Heart left ventricle (tissue), 13 donors: ENCODE data around the gene FNTB.

ENCODE experiments used
- POLR2A ChIP-seq, 2 donors: fragments of 450-650 bp; IDR thresholded peaks; one replicate each; pipeline ENCODE4 v1.6.1; 2017; ENCODE audit warnings: antibody characterized with exemption in 2 of 2, mild to moderate bottlenecking in 2 of 2, moderate library complexity in 2 of 2
- TF ChIP-seq, protein P1 (sequence below), 12 donors: fragments of 200-600 bp; sonication (generic) in 4 of 12; IDR thresholded peaks; one replicate each; pipeline versions ENCODE4 v1.5.0 to v1.8.0; 2018 to 2022; ENCODE audit warnings: antibody characterized with exemption in 12 of 12, mild to moderate bottlenecking in 5 of 12
- donor health status: ischemic (EF 13 %, LVEDD 7.1; RV severe dilation, severe dysfunction).
- donor health status: DM: no; HTN: yes; CAD: no.
- donor health status: DM: no; HTN: no; CAD: no.
- donor health status: ischemic (EF 25% LVEDD 6.9; RV normal size, moderate dysfunction).
- donor health status: ischemic (EF 25% LVEDD 5.7; RV mildly dilated, moderate dysfunction).
- donor health status: ischemic (EF 35%, LVEDD 5.7; RV mildly dilated, moderate dysfunction).
- donor health status: nonischemic (EF 11% LVEDD 7.7; RV severe dilation, severe dysfunction).
- donor health status: DM: yes; HTN: yes; CAD: no.
- donor health status: PGD.
- donor health status: ischemic (EF 29% LVEDD 5.4; RV normal size, mild dysfunction).
- donor health status: nonischemic (EF 23%, LVEDD 6.1; RV moderate dilation, normal function).

DNA sequence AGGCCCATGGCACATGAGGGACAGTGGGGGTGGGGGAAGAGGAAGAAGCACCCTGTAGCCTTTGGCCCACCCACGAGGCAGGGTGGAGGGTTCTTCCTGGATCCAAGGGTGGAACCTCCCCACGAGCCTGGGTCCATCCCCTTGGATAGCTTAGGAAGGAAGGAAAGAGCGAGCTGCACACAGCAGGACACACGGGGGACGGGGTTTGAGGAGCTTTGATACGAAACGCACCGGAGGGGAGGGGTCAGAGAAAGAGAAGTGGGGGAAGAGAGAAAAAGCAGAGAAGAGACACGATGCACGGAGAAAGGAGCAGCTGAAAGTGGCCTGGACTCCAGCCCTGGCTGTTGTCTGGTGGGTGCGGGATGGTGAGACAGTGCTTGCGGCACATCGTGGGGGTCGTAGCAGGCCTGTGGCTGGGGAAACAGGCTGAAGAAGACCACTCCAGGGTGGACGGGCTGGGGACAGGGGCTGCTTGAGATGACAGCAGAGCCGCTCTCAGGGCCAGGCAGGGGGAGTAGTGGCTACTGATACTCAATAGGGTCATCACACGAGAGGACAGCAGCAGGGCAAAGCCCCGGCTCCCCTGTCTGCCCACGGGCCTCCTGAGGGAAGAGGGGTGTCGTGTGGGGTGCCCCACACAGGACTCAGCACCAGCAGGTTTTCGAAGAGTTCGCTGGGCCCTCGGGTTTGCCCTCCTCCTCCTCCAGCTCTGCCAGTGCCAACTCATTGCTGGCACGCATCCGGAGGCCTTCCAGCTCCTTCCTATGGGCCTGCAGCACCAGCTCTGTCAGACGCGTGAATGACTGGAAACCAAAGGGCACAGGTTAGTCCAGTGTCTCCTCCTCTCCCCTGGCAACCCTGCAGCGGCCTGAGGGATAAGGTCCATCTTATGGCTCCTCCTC is 38.7 kb upstream of the FNTB start:
- TF ChIP-seq POLR2A (IDR thresholded peaks at IDR 0.05): no peak
- TF ChIP-seq, protein P1, sequence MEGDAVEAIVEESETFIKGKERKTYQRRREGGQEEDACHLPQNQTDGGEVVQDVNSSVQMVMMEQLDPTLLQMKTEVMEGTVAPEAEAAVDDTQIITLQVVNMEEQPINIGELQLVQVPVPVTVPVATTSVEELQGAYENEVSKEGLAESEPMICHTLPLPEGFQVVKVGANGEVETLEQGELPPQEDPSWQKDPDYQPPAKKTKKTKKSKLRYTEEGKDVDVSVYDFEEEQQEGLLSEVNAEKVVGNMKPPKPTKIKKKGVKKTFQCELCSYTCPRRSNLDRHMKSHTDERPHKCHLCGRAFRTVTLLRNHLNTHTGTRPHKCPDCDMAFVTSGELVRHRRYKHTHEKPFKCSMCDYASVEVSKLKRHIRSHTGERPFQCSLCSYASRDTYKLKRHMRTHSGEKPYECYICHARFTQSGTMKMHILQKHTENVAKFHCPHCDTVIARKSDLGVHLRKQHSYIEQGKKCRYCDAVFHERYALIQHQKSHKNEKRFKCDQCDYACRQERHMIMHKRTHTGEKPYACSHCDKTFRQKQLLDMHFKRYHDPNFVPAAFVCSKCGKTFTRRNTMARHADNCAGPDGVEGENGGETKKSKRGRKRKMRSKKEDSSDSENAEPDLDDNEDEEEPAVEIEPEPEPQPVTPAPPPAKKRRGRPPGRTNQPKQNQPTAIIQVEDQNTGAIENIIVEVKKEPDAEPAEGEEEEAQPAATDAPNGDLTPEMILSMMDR (IDR thresholded peaks at IDR 0.05): no peak
